H1 (cell line): ENCODE results near the gene NCAPD3. TPM values are rescaled to one million over a fixed set of nuclear protein-coding genes. Genes with fewer than 3 reads are reported as not detected.

Experiments
- BACH1 ChIP-seq: IDR thresholded peaks from 2 replicates; pipeline ENCODE4 v1.6.1; 2012; ENCODE audit warnings: low read length, improper control_type of control experiment
- CHD2 ChIP-seq: IDR thresholded peaks from 2 replicates; pipeline ENCODE4 v1.6.1; 2012; ENCODE audit warnings: low read length, improper control_type of control experiment
- CHD7 ChIP-seq: fragments of 300-600 bp; sonication (generic); IDR thresholded peaks from 2 replicates; pipeline ENCODE4 v1.7.1; 2012; ENCODE audit warnings: low read length, moderate library complexity, mild to moderate bottlenecking, inconsistent platforms; ENCODE audit not compliant: insufficient replicate concordance
- CTCF ChIP-seq, 3 experiments: IDR thresholded peaks; 1 replicate in 2 of 3; 2 replicates in 1 of 3; pipeline versions ENCODE4 v1.5.1 to v1.6.1; 2011; ENCODE audit warnings: low read length in 3 of 3, mild to moderate bottlenecking in 3 of 3, inconsistent platforms in 2 of 3, low read depth in 1 of 3, moderate library complexity in 1 of 3; ENCODE audit not compliant: insufficient read depth in 1 of 3; ENCODE audit errors: control extremely low read depth in 1 of 3
- EZH2 ChIP-seq: fragments of 200-600 bp; sonication (generic); IDR thresholded peaks from 2 replicates; pipeline ENCODE4 v1.7.1; 2012; ENCODE audit warnings: low read depth, mild to moderate bottlenecking, moderate library complexity, low read length, inconsistent platforms; ENCODE audit not compliant: severe bottlenecking
- KDM5A ChIP-seq: fragments of 200-600 bp; IDR thresholded peaks from 2 replicates; pipeline ENCODE4 v1.7.1; 2012; ENCODE audit warnings: mild to moderate bottlenecking, low read length, inconsistent platforms, mixed read lengths
- polyA plus RNA-seq, 7 experiments: library from polyadenylated mRNA; depleted of rRNA in 3 of 7; stranded (reverse) in 5 of 7; unstranded in 2 of 7; fragments of >200 nt in 5 of 7; fragments of 200-250 nt in 2 of 7; gene quantifications; 1 replicate in 5 of 7; 2 replicates in 1 of 7; 4 replicates in 1 of 7; pipeline versions ENCODE4 v1.2.1 to v1.2.3, GENCODE V29; 2011 to 2013; ENCODE audit warnings: missing spikeins in 2 of 7, mixed read lengths in 2 of 7
- total RNA-seq: library from RNA; stranded (reverse); fragmentation: NEBNext Ultra II Directional; extraction: Animal tissue kit (Norgen Biotek cat#: 25700); gene quantifications from 2 replicates; pipeline ENCODE4 v1.2.1, GENCODE V29; 2021

The NCAPD3 gene
- total and polyA plus RNA-seq, 2 of the 8 experiments (the other 6 are each of a cell fraction or from before 2014, with no cell fraction given), result 26.5 to 55.2 TPM

- no peak for TF ChIP-seq CHD7
- no peak for TF ChIP-seq CHD2
- TF ChIP-seq BACH1, result no peak
- TF ChIP-seq CTCF (IDR thresholded peaks at IDR 0.05; ENCODE audit: control extremely low read depth in 1 of 3, insufficient read depth in 1 of 3, low read depth in 1 of 3, low read length in 3 of 3), result no peak
- TF ChIP-seq KDM5A, result no peak
- TF ChIP-seq EZH2, result no peak
Observed at GRCh38 chr11:134235399-134235798, 11.6 kb upstream of the NCAPD3 start (continued).
